ENCODE measurements around the gene EIF4G3. TPM values are rescaled to one million over a fixed set of nuclear protein-coding genes. Genes with fewer than 3 reads are reported as not detected.

The EIF4G3 gene
- total and polyA plus RNA-seq, 10 of the 15 experiments (the other 5 are each of a cell fraction or from before 2014, with no cell fraction given): 7.4 to 45.1 (median 29.1) TPM

- Histone ChIP-seq H3K36me3 (ENCODE audit: control insufficient read depth in 2 of 2, insufficient read depth in 2 of 2, low read length in 1 of 2) (no peaks in the 10 kb centered on the region), H3K9me3 (replicated peaks; ENCODE audit: control insufficient read depth, insufficient read depth, low read length) (no peaks in the 10 kb centered on the region), H3K4me3 (no peak overlapping the region), H2AFZ (ENCODE audit: control insufficient read depth, low read depth, low read length) (no peak overlapping the region), H3K27ac (ENCODE audit: control insufficient read depth, insufficient read depth) (no peak overlapping the region), H3K27me3 (replicated peaks in 1 of 2; ENCODE audit: control insufficient read depth in 2 of 2, insufficient read depth in 2 of 2, low read length in 1 of 2) (no peaks in the 10 kb centered on the region), H3K79me2 (ENCODE audit: control insufficient read depth, insufficient read depth, low read length) (no peaks in the 10 kb centered on the region), H3K9ac (ENCODE audit: control insufficient read depth, insufficient read depth, low read length) (no peak overlapping the region), H3K4me1 (ENCODE audit: control insufficient read depth, insufficient read depth, low read length) (no peaks in the 10 kb centered on the region; the same call in 1 of the 2 replicates), H3K4me2 (ENCODE audit: control insufficient read depth, insufficient read depth) (no peak overlapping the region), H4K20me1 (ENCODE audit: control insufficient read depth, insufficient read depth) (no peaks in the 10 kb centered on the region)
- CTCF ChIA-PET: interaction anchor here (0.6 to 0.9 kb wide), 2 partner anchors 28 to 122 kb away, joined by 3 read pairs; no protein-coding TSS in a partner anchor
- in situ Hi-C loops (cut with MboI) (no loop called here), intact Hi-C loops (cut with micrococcal nuclease; ENCODE audit: unreplicated experiment) (no loop called here)
- RAD21 ChIA-PET (ENCODE audit: unreplicated experiment): no interaction called here
- ATAC-seq (no peak), DNase-seq (ENCODE audit: low read depth, low spot score) (no peak), FAIRE-seq (no peak)
- SMC1A ChIA-PET (ENCODE audit: uncharacterized antibody, unreplicated experiment): interaction anchor here (1.5 kb wide), 1 partner anchor 81 kb away, joined by 3 read pairs; no protein-coding TSS in a partner anchor
- no peak for TF ChIP-seq SREBF1 (IDR thresholded peaks at IDR 0.05; ENCODE audit: low read length)
- TF ChIP-seq NFXL1 (IDR thresholded peaks at IDR 0.05; ENCODE audit: borderline replicate concordance): no peak
- TF ChIP-seq SKIL (IDR thresholded peaks at IDR 0.05; ENCODE audit: low read depth, poor library complexity, severe bottlenecking): no peak
- BruUV-seq (replicated peaks): no TSS peak
- POLR2A ChIA-PET: no interaction called here
- WGBS (ENCODE audit: insufficient coverage, insufficient replicate concordance, low lambda C conversion rate, missing lambda C conversion rate): 72% methylated on average over 4 of the region's 4 CpGs
Measured at GRCh38 chr1:21114431-21114830, 62.3 kb downstream of the EIF4G3 start.

- WGBS (ENCODE audit: insufficient coverage, insufficient replicate concordance, low lambda C conversion rate, missing lambda C conversion rate): 92% methylated on average over 10 of the region's 11 CpGs
- RAD21 ChIA-PET (ENCODE audit: unreplicated experiment): no interaction called here
- CTCF ChIA-PET: interaction anchor here (1.7 kb wide), 1 partner anchor 85 kb away, joined by 9 read pairs; no protein-coding TSS in a partner anchor
Measured at GRCh38 chr1:21110163-21110562, 66.5 kb downstream of the EIF4G3 start.

More at GRCh38 chr1:21110163-21110562, 66.5 kb downstream of the EIF4G3 start:
- TF ChIP-seq SREBF1 (IDR thresholded peaks at IDR 0.05; ENCODE audit: low read length): no peak
- TF ChIP-seq ZBTB40 (IDR thresholded peaks at IDR 0.05; ENCODE audit: borderline replicate concordance): no peak
- no peak for TF ChIP-seq POU2F2 (IDR thresholded peaks at IDR 0.05; ENCODE audit: borderline replicate concordance, low read depth, low read length)
- no peak for TF ChIP-seq MXI1 (IDR thresholded peaks at IDR 0.05; ENCODE audit: low read depth, low read length)
- TF ChIP-seq SMAD1 (IDR thresholded peaks at IDR 0.05; ENCODE audit: low read depth, partially characterized antibody): no peak
- no peak for TF ChIP-seq HDAC2 (IDR thresholded peaks at IDR 0.05)
- TF ChIP-seq NFXL1 (IDR thresholded peaks at IDR 0.05; ENCODE audit: borderline replicate concordance): no peak
- no peak for TF ChIP-seq MYB (IDR thresholded peaks at IDR 0.05; ENCODE audit: borderline replicate concordance, low read depth, low read length)
- BruUV-seq (replicated peaks): no TSS peak
- no peaks in the 10 kb centered on the region for H3K36me3 ChIP-seq (ENCODE audit: control insufficient read depth in 2 of 2, insufficient read depth in 2 of 2, low read length in 1 of 2)
- no peak for FAIRE-seq
- H3K27ac ChIP-seq (ENCODE audit: control insufficient read depth, insufficient read depth): no peak overlapping the region
- no peak overlapping the region for H3K9ac ChIP-seq (ENCODE audit: control insufficient read depth, insufficient read depth, low read length)
- intact Hi-C loops (cut with micrococcal nuclease; ENCODE audit: unreplicated experiment) (no loop called here), in situ Hi-C loops (cut with MboI) (no loop called here)
- no peaks in the 10 kb centered on the region for H3K4me1 ChIP-seq (ENCODE audit: control insufficient read depth, insufficient read depth, low read length)
- H4K20me1 ChIP-seq (ENCODE audit: control insufficient read depth, insufficient read depth): no peaks in the 10 kb centered on the region
- no peak for DNase-seq (ENCODE audit: low read depth, low spot score)
- H2AFZ ChIP-seq (ENCODE audit: control insufficient read depth, low read depth, low read length): no peak overlapping the region
- ChIA-PET POLR2A (interaction anchor here (0.7 kb wide), 1 partner anchor 138 kb away, joined by 3 read pairs; no protein-coding TSS in a partner anchor), SMC1A (ENCODE audit: uncharacterized antibody, unreplicated experiment) (no interaction called here)
- no peaks in the 10 kb centered on the region for H3K9me3 ChIP-seq (replicated peaks; ENCODE audit: control insufficient read depth, insufficient read depth, low read length)
- no peaks in the 10 kb centered on the region for H3K79me2 ChIP-seq (ENCODE audit: control insufficient read depth, insufficient read depth, low read length)
- H3K27me3 ChIP-seq (replicated peaks in 1 of 2; ENCODE audit: control insufficient read depth in 2 of 2, insufficient read depth in 2 of 2, low read length in 1 of 2): no peaks in the 10 kb centered on the region
- H3K4me3 ChIP-seq: no peak overlapping the region
- no peak for ATAC-seq
- H3K4me2 ChIP-seq (ENCODE audit: control insufficient read depth, insufficient read depth): no peak overlapping the region

Data from GM12878 (cell line).